Lower lobe of right lung (tissue), 2 donors: ENCODE data around the gene NFATC2. TPM values are rescaled to one million over a fixed set of nuclear protein-coding genes. Genes with fewer than 3 reads are reported as not detected.

Experiments used
- ATAC-seq, 2 donors: fragments of 200-7000 bp; cut with Tn5 transposase; one replicate each; pipeline ENCODE4 v1.9.1; 2020 to 2022; ENCODE audit warnings: mild to moderate bottlenecking in 2 of 2, moderate library complexity in 2 of 2
- DNase-seq: peaks from one replicate; pipeline ENCODE4 v3.0.0-alpha.2; 2020
- H3K27ac ChIP-seq: fragments of 200-600 bp; one replicate; pipeline ENCODE4 v1.8.0; 2022
- H3K27me3 ChIP-seq: fragments of 200-600 bp; one replicate; pipeline ENCODE4 v1.8.0; 2022; ENCODE audit warnings: low read depth
- H3K36me3 ChIP-seq: fragments of 200-600 bp; one replicate; pipeline ENCODE4 v1.8.0; 2022; ENCODE audit warnings: mild to moderate bottlenecking
- H3K4me1 ChIP-seq: fragments of 200-600 bp; one replicate; pipeline ENCODE4 v1.8.0; 2022
- H3K4me3 ChIP-seq: fragments of 200-600 bp; one replicate; pipeline ENCODE4 v1.8.0; 2022; ENCODE audit warnings: mild to moderate bottlenecking
- H3K9me3 ChIP-seq: fragments of 200-600 bp; one replicate; pipeline ENCODE4 v1.8.0; 2022
- intact Hi-C: fragments of 100-400 bp; cut with DNase I; formaldehyde crosslinking; loops from one replicate; pipeline ENCODE4 v1.11.0; 2022
- total RNA-seq: library from RNA; stranded (reverse); fragmentation: NEBNext Ultra II Directional; extraction: Animal tissue kit (Norgen Biotek cat#: 25700); gene quantifications from one replicate; pipeline ENCODE4 v1.2.1, GENCODE V29; 2021
- TF ChIP-seq, protein P1 (sequence below): fragments of 200-600 bp; IDR thresholded peaks from one replicate; pipeline ENCODE4 v1.8.0; 2022; ENCODE audit warnings: antibody characterized with exemption, mild to moderate bottlenecking
- donor health status: DM: no; HTN: yes; CAD: no; lungs with severe emphysema.

NFATC2 gene
- total RNA-seq, 1 donor from 2014 or later, result 6.6 TPM

DNA sequence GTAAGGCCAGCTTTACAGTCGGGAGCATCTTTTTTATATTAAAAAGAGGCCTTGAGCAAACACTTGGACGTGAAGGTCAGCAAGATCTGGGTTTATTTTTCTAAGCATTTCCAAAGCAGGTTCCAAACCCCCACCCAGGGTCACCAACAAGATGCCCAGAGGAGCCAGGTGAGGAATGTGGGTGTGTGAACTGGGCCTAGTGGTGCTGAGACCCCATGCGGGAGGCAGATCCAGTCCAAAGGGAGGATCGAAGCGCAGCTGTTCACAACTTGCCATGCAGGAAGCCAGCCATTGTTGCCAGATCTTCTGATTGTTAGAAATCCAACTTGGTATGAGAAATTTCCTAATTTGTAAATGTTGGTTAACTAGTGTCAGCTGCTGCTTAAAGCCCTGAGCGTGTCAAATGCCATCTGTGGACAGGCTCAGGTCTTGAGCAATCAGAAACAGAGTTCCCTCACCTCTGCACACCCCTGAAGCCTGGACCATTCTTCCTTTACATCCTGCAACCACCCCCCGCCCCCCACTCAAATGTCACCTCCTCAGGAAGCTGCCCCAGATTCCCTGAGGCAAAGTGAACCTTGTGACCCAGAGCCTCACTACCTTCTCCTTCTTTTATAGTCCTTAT is 46.5 kb downstream of the NFATC2 start:
- intact Hi-C loops, result no loop called here
- Histone ChIP-seq H3K4me1 (peaks cover 69% of the 10 kb centered on the region), H3K27me3 (no peaks in the 10 kb centered on the region), H3K27ac (no peak overlapping the region), H3K4me3 (no peak overlapping the region), H3K36me3 (no peaks in the 10 kb centered on the region), H3K9me3 (no peaks in the 10 kb centered on the region)
- ATAC-seq (no peak), DNase-seq (no peak)
- TF ChIP-seq, protein P1, sequence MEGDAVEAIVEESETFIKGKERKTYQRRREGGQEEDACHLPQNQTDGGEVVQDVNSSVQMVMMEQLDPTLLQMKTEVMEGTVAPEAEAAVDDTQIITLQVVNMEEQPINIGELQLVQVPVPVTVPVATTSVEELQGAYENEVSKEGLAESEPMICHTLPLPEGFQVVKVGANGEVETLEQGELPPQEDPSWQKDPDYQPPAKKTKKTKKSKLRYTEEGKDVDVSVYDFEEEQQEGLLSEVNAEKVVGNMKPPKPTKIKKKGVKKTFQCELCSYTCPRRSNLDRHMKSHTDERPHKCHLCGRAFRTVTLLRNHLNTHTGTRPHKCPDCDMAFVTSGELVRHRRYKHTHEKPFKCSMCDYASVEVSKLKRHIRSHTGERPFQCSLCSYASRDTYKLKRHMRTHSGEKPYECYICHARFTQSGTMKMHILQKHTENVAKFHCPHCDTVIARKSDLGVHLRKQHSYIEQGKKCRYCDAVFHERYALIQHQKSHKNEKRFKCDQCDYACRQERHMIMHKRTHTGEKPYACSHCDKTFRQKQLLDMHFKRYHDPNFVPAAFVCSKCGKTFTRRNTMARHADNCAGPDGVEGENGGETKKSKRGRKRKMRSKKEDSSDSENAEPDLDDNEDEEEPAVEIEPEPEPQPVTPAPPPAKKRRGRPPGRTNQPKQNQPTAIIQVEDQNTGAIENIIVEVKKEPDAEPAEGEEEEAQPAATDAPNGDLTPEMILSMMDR, result no peak

DNA sequence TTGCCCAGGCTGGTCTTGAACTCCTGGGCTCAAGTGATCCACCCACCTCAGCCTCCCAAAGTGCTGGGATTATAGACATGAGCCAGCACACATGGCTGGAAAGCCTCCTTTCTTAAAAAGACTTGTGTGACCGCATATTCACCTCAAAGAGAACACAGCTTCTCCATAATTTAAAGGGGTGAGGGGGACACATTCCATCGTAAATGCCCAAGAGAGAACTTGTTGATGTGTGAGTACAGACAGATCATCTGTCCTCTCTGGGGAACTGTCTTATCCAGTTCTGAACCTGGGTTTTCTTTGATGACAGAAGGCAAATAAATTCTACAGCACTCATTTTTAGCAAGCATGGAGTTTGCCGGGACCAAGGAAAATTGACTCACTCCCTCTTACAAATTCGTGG is 47.2 kb downstream of the NFATC2 start:
- no peaks in the 10 kb centered on the region for H3K9me3 ChIP-seq
- H3K4me3 ChIP-seq, result no peak overlapping the region
- TF ChIP-seq, protein P1, result no peak
- peaks cover 69% of the 10 kb centered on the region for H3K4me1 ChIP-seq
- no peaks in the 10 kb centered on the region for H3K36me3 ChIP-seq
- ATAC-seq (no peak), DNase-seq (no peak)
- intact Hi-C loops, result no loop called here
- H3K27me3 ChIP-seq, result no peaks in the 10 kb centered on the region
- no peak overlapping the region for H3K27ac ChIP-seq

DNA sequence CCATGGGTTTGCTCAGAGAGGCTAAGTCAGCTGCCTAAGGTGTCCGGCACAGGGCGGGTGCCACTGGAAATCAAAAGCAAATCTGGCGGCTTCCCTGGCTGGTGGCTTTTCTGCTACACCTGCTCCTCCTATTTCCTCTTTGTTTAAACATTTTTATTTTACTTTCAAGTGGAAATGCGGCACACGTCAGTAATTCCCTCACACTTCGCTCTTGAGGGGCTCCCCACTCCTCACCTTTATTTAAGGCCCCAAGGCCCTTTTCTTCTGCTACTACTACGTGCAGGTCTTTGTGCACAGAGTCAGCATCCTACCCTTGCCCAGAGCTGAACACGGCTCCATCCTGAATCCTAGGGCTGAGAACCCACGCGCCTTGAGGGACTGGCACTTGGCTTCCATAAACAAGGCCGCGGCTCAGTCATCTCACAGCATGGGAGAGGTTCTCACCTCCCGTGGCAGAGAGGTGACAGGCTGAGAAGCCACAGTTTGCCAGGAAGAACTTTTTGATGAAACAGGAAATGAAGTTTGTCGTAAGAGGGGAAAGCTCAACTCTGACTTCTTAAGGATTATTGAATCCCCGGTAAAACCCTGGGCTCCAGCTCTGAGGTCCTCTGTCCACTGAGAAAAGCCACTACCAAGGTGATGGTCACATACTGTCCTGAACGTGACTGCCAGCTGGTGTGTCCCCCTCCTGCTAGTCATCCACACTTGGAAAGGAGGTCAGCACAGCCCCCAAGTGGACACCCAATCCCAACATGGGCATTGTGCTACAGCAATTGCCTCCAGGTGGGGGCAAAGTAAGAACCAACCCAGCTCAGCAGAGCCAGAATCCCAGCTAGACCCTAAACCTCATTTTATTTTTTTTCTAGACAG is 48.0 kb downstream of the NFATC2 start:
- ATAC-seq, result no peak
- peaks cover 69% of the 10 kb centered on the region for H3K4me1 ChIP-seq
- H3K27me3 ChIP-seq, result no peaks in the 10 kb centered on the region
- no peak overlapping the region for H3K4me3 ChIP-seq
- no peak overlapping the region for H3K27ac ChIP-seq
- DNase-seq, result no peak
- intact Hi-C loops, result no loop called here
- no peaks in the 10 kb centered on the region for H3K36me3 ChIP-seq
- TF ChIP-seq, protein P1, result no peak
- no peaks in the 10 kb centered on the region for H3K9me3 ChIP-seq

DNA sequence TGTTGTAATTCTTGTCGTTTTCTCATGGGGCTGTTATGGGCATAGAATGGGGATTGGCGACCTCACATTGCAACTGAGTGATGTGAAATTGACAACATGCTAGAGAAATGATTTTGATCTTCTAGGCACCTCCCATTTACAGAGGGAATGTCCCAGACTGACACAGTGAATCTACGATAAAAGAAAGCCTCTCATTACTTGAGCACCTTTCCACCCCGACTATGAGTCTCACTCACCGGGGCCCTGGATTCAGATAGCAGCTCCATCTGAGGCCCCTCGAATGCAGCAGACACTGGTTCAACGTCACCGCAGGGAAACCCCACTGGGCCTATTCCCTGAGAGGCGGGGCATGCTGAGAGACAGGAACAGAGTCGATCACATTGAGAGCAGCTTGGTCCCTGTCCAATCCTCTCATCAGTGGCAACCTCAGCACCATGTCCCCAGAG is 49.1 kb downstream of the NFATC2 start:
- no peaks in the 10 kb centered on the region for H3K36me3 ChIP-seq
- TF ChIP-seq, protein P1, result no peak
- no peak overlapping the region for H3K27ac ChIP-seq
- H3K4me3 ChIP-seq, result no peak overlapping the region
- ATAC-seq (no peak), DNase-seq (no peak)
- H3K9me3 ChIP-seq, result no peaks in the 10 kb centered on the region
- no peaks in the 10 kb centered on the region for H3K27me3 ChIP-seq
- intact Hi-C loops, result no loop called here
- H3K4me1 ChIP-seq, result peaks cover 66% of the 10 kb centered on the region

DNA sequence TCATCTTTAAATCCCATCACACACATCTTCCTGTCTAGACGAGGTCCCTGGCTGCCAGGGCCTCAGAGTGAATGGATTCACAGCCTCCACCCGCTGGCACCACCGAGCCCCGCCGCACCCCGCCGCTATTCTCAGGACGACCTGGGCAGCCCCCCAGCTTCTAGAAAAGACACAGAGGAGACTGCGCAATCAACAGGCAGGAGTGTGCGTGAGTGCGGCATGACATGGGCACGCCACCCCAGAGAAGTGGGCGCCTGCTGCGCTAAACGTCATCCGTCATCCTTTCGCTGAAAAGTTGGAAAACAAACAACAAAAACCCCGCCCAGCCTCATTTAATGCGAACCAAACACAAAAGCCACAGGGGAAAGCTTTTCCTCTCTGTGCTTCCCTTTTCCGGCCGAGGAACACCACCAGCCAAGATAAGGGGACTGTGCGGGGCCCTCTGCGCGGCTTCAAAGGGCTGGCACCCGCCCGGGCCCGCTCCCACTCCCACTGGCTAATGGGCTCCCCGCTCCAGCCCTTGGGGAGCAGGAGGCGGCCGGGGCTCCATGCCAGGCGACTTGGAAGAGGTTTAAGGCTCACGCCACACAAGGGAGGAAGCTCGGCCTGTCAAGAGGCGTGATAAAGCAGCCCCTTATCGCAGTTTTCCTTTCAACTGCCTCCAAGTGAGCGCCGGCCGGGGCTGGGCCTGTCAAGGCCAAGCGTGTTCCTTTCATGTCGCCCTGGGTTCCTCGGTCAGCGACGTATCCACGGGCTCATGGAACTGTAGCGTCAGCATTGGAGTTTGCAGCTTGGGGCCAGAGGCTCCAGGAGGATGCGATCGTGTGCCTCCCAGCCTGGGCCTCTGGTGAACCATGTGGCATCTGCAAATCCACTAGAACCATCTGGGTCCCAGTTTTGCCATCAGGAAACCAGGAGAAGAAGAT is 50.1 kb downstream of the NFATC2 start:
- peaks cover 57% of the 10 kb centered on the region for H3K4me1 ChIP-seq
- no peaks in the 10 kb centered on the region for H3K36me3 ChIP-seq
- intact Hi-C loops, result no loop called here
- TF ChIP-seq, protein P1, result no peak
- no peaks in the 10 kb centered on the region for H3K27me3 ChIP-seq
- DNase-seq (peak; percentile 77), ATAC-seq (peak; percentile 83)
- H3K9me3 ChIP-seq, result no peaks in the 10 kb centered on the region
- H3K27ac ChIP-seq, result peak overlapping the region; percentile 79
- peak overlapping the region; percentile 48 for H3K4me3 ChIP-seq
